Heart right ventricle (tissue), 16 donors: ENCODE data around the gene CCDC97. TPM values are rescaled to one million over a fixed set of nuclear protein-coding genes. Genes with fewer than 3 reads are reported as not detected.
"Not testable (repeated sequence)": the region's sequence is repeated elsewhere in the genome, so short reads cannot be mapped to it uniquely, and the experiment has no call there.

ENCODE experiments used
- ATAC-seq, 8 donors: fragments of 200-7000 bp; cut with Tn5 transposase; one replicate each; pipeline ENCODE4 v1.9.1; 2020; ENCODE audit warnings: mild to moderate bottlenecking in 8 of 8, moderate library complexity in 8 of 8, moderate number of reproducible peaks in 1 of 8
- DNase-seq, 2 donors: peaks; one replicate each; pipeline ENCODE4 v3.0.0-alpha.2; 2020
- H3K27ac ChIP-seq, 10 donors: fragments of 200-600 bp; sonication (generic) in 2 of 10; one replicate each; pipeline versions ENCODE4 v1.5.0 to v1.8.0; 2020 to 2022; ENCODE audit warnings: mild to moderate bottlenecking in 3 of 10
- H3K27me3 ChIP-seq, 7 donors: fragments of 200-600 bp; one replicate each; pipeline ENCODE4 v1.8.0; 2021 to 2022; ENCODE audit warnings: mild to moderate bottlenecking in 2 of 7
- H3K36me3 ChIP-seq, 9 donors: fragments of 200-600 bp; sonication (generic) in 1 of 9; one replicate each; pipeline versions ENCODE4 v1.5.0 to v1.8.0; 2020 to 2022; ENCODE audit warnings: mild to moderate bottlenecking in 2 of 9
- H3K4me1 ChIP-seq, 9 donors: fragments of 200-600 bp; sonication (generic) in 1 of 9; one replicate each; pipeline versions ENCODE4 v1.5.0 to v1.8.0; 2020 to 2022; ENCODE audit warnings: mild to moderate bottlenecking in 4 of 9
- H3K4me3 ChIP-seq, 10 donors: fragments of 200-600 bp; sonication (generic) in 2 of 10; one replicate each; pipeline versions ENCODE4 v1.5.0 to v1.8.0; 2020 to 2022; ENCODE audit warnings: mild to moderate bottlenecking in 7 of 10, moderate library complexity in 2 of 10
- H3K9me3 ChIP-seq, 11 donors: fragments of 200-600 bp in 10 of 11; sonication (generic) in 2 of 11; one replicate each; pipeline versions ENCODE4 v1.5.0 to v1.8.0; 2013 to 2022; ENCODE audit warnings: mild to moderate bottlenecking in 2 of 11, control low read depth in 1 of 11, moderate library complexity in 1 of 11
- CTCF ChIP-seq, 9 donors: fragments of 200-600 bp; sonication (generic) in 2 of 9; IDR thresholded peaks; one replicate each; pipeline versions ENCODE4 v1.5.0 to v1.8.0; 2021 to 2022; ENCODE audit warnings: antibody characterized with exemption in 9 of 9, mild to moderate bottlenecking in 5 of 9, moderate library complexity in 1 of 9
- WGBS, 2 donors: extraction: QIAGEN DNeasy Blood & Tissue Kit; methylation state at CpG; one replicate each; pipeline ENCODE4 v1.1.7; 2013; ENCODE audit warnings: inconsistent platforms in 1 of 2; 5-methylcytosine and 5-hydroxymethylcytosine counted together
- intact Hi-C, 10 donors: fragments of 100-400 bp; cut with DNase I; formaldehyde crosslinking; loops; one replicate each; pipeline versions ENCODE4 v1.11.1 to v1.14.2; 2022
- polyA plus RNA-seq, 2 donors: library from polyadenylated mRNA; stranded (reverse); fragments of 200-250 nt; gene quantifications; one replicate each; pipeline ENCODE4 v1.2.3, GENCODE V29; 2013
- total RNA-seq, 10 donors: library from RNA; stranded (reverse); fragmentation: NEBNext Ultra II Directional in 3 of 10; extraction: Animal tissue kit (Norgen Biotek cat#: 25700) in 3 of 10; gene quantifications; one replicate each; pipeline versions ENCODE4 v1.2.1 to v1.2.4, GENCODE V29; 2021 to 2023
- donor health status: Arrhythmogenic right ventricular cardiomyopathy.
- donor health status: ischemic (EF 13 %, LVEDD 7.1; RV severe dilation, severe dysfunction).
- donor health status: healthy with polysubstance abuse.
- donor health status: DM: no; HTN: yes; CAD: no.
- donor health status: DM: no; HTN: no; CAD: no.
- donor health status: ischemic (EF 25% LVEDD 6.9; RV normal size, moderate dysfunction).
- donor health status: ischemic (EF 25% LVEDD 5.7; RV mildly dilated, moderate dysfunction).
- donor health status: healthy.
- donor health status: DM: yes; HTN: yes; CAD: no.
- donor health status: Ischemic cardiomyopathy.
- donor health status: ischemic (EF 35%, LVEDD 5.7; RV mildly dilated, moderate dysfunction).
- donor health status: nonischemic (EF 11% LVEDD 7.7; RV severe dilation, severe dysfunction).
- donor health status: DM: yes; HTN: yes; CAD: no.
- donor health status: PGD.
- donor health status: ischemic (EF 29% LVEDD 5.4; RV normal size, mild dysfunction).
- donor health status: nonischemic (EF 23%, LVEDD 6.1; RV moderate dilation, normal function).

The CCDC97 gene
- total and polyA plus RNA-seq, 12 donors: 11.3 to 19.2 (median 16.1) TPM

- Histone ChIP-seq H3K27me3 (no peaks in the 10 kb centered on the region), H3K4me3 (peak overlapping the region; percentile 20 to 89 (median 71)), H3K9me3 (no peaks in the 10 kb centered on the region), H3K4me1 (peaks cover 2 to 67% (median 15%) of the 10 kb centered on the region in 9 donors), H3K36me3 (peaks cover 0 to 6% (median 0%) of the 10 kb centered on the region in 9 donors), H3K27ac (peak overlapping the region; percentile 75 to 99 (median 97))
- intact Hi-C loops: loop anchor here in 3 of 10 donors (1.0 to 5.0 kb wide), 4 partner anchors 30 to 102 kb away; partner anchors contain the start of genes BCKDHA (in 1 of the 3), EXOSC5 (in 1 of the 3) and HNRNPUL1 (in 1 of the 3)
- 75 to 77% methylated on average over 14 of the region's 14 CpGs for WGBS, 2 donors
- no peak for ATAC-seq
- TF ChIP-seq CTCF (IDR thresholded peaks at IDR 0.05): no peak
- DNase-seq: no peak
These were observed 54.8 kb downstream of the CCDC97 start for GRCh38 chr19:41364524-41365391.

GRCh38 chr19:41366089-41366488, 56.1 kb downstream of the CCDC97 start:
- ATAC-seq (no peak), DNase-seq (no peak)
- Histone ChIP-seq H3K4me3 (no peak overlapping the region), H3K9me3 (no peaks in the 10 kb centered on the region), H3K27me3 (no peaks in the 10 kb centered on the region), H3K4me1 (peaks cover 2 to 69% (median 15%) of the 10 kb centered on the region in 9 donors), H3K27ac (peak overlapping the region in 1 of 10 donors; percentile 98), H3K36me3 (peaks cover 0 to 3% (median 0%) of the 10 kb centered on the region in 9 donors)
- 95 to 100% methylated on average over 1 of the region's 1 CpG for WGBS, 2 donors
- TF ChIP-seq CTCF (IDR thresholded peaks at IDR 0.05): no peak
- intact Hi-C loops: no loop called here

GRCh38 chr19:41367848-41368301, 57.9 kb downstream of the CCDC97 start:
- DNase-seq (no peak), ATAC-seq (no peak)
- H3K9me3 ChIP-seq: no peaks in the 10 kb centered on the region
- 69 to 79% methylated on average over 6 of the region's 6 CpGs for WGBS, 2 donors
- no peak for TF ChIP-seq CTCF (IDR thresholded peaks at IDR 0.05)
- H3K4me1 ChIP-seq: peaks cover 2 to 63% (median 15%) of the 10 kb centered on the region in 9 donors
- intact Hi-C loops: no loop called here
- H3K4me3 ChIP-seq: no peak overlapping the region
- H3K36me3 ChIP-seq: no peaks in the 10 kb centered on the region
- H3K27ac ChIP-seq: peak overlapping the region in 2 of 10 donors; percentile 36 to 84
- no peaks in the 10 kb centered on the region for H3K27me3 ChIP-seq

- H3K27ac ChIP-seq: no peak overlapping the region
- peaks cover 0 to 60% (median 17%) of the 10 kb centered on the region in 9 donors for H3K4me1 ChIP-seq
- intact Hi-C loops: no loop called here
- 95 to 98% methylated on average over 2 of the region's 2 CpGs for WGBS, 2 donors
- H3K36me3 ChIP-seq: no peaks in the 10 kb centered on the region
- no peak for TF ChIP-seq CTCF (IDR thresholded peaks at IDR 0.05)
- no peaks in the 10 kb centered on the region for H3K27me3 ChIP-seq
- no peaks in the 10 kb centered on the region for H3K9me3 ChIP-seq
- no peak for ATAC-seq
- no peak for DNase-seq
- H3K4me3 ChIP-seq: no peak overlapping the region
These were observed 59.8 kb downstream of the CCDC97 start for GRCh38 chr19:41369769-41370168.

GRCh38 chr19:41371119-41371518, 61.1 kb downstream of the CCDC97 start:
- H3K27me3 ChIP-seq, DNase-seq, ATAC-seq, H3K36me3 ChIP-seq, H3K9me3 ChIP-seq, H3K4me3 ChIP-seq, H3K27ac ChIP-seq, intact Hi-C loops: not testable (repeated sequence)
- WGBS, 2 donors: 96 to 98% methylated on average over 5 of the region's 5 CpGs
- peaks cover 0 to 52% (median 20%) of the 10 kb centered on the region in 9 donors for H3K4me1 ChIP-seq
